Esophagus muscularis mucosa (tissue), 4 donors: ENCODE results near the gene CCND3. TPM values are rescaled to one million over a fixed set of nuclear protein-coding genes. Genes with fewer than 3 reads are reported as not detected.
A peak's percentile ranks its signal among the peaks of the same experiment; 100 is the strongest.

Experiments used
- DNase-seq: peaks from one replicate; pipeline ENCODE4 v3.0.0-alpha.2; 2017; ENCODE audit errors: extremely low spot score
- H3K27ac ChIP-seq, 4 donors: fragments of 200-600 bp; sonication (generic); replicated peaks in 1 of 4; 1 replicate in 3 of 4; 2 replicates in 1 of 4; pipeline ENCODE4 v1.5.1; 2016 to 2019; ENCODE audit warnings: mild to moderate bottlenecking in 1 of 4
- H3K27me3 ChIP-seq, 4 donors: fragments of 200-600 bp; sonication (generic); one replicate each; pipeline versions ENCODE4 v1.5.1 to v1.6.0; 2016 to 2019
- H3K36me3 ChIP-seq, 4 donors: fragments of 200-600 bp; sonication (generic); one replicate each; pipeline ENCODE4 v1.5.1; 2016 to 2019
- H3K4me1 ChIP-seq, 4 donors: fragments of 200-600 bp; sonication (generic); one replicate each; pipeline ENCODE4 v1.5.1; 2016 to 2019
- H3K4me3 ChIP-seq, 4 donors: fragments of 200-600 bp; sonication (generic); 1 replicate in 2 of 4; 2 replicates in 2 of 4; pipeline ENCODE4 v1.5.1; 2016 to 2019; ENCODE audit warnings: mild to moderate bottlenecking in 4 of 4, moderate library complexity in 1 of 4
- H3K9me3 ChIP-seq, 4 donors: fragments of 200-600 bp; sonication (generic); 1 replicate in 3 of 4; 2 replicates in 1 of 4; pipeline ENCODE4 v1.5.1; 2016 to 2019
- EP300 ChIP-seq: sonication (generic); formaldehyde crosslinking; IDR thresholded peaks from one replicate; pipeline ENCODE4 v1.6.1; 2017; ENCODE audit warnings: antibody characterized with exemption
- POLR2A ChIP-seq: fragments of 450-650 bp; IDR thresholded peaks from one replicate; pipeline ENCODE4 v1.6.1; 2017; ENCODE audit warnings: antibody characterized with exemption, moderate library complexity, mild to moderate bottlenecking, low read depth
- POLR2AphosphoS5 ChIP-seq, 2 donors: sonication (generic); formaldehyde crosslinking; IDR thresholded peaks; one replicate each; pipeline ENCODE4 v1.6.1; 2017; ENCODE audit warnings: antibody characterized with exemption in 2 of 2
- WGBS: methylation state at CpG from one replicate; pipeline ENCODE4 v1.1.5; 2018; 5-methylcytosine and 5-hydroxymethylcytosine counted together
- intact Hi-C: fragments of 100-400 bp; cut with DNase I; formaldehyde crosslinking; loops from one replicate; pipeline ENCODE4 v1.15.1; 2023
- total RNA-seq, 4 donors: library from RNA; depleted of rRNA; stranded (reverse); fragments of >200 nt; gene quantifications; one replicate each; pipeline versions ENCODE4 v1.1.0 to v1.2.1, GENCODE V29; 2016
- TF ChIP-seq, protein P1 (sequence below), 3 experiments: fragments of 200-600 bp in 2 of 3; fragments of 450-650 bp in 1 of 3; sonication (generic) in 2 of 3; IDR thresholded peaks; one replicate each; pipeline ENCODE4 v1.5.1; 2017 to 2019; ENCODE audit warnings: antibody characterized with exemption in 3 of 3, mild to moderate bottlenecking in 2 of 3, moderate library complexity in 1 of 3

The CCND3 gene
- total RNA-seq, 4 donors from 2014 or later, result 110 to 167 (median 133) TPM

DNA sequence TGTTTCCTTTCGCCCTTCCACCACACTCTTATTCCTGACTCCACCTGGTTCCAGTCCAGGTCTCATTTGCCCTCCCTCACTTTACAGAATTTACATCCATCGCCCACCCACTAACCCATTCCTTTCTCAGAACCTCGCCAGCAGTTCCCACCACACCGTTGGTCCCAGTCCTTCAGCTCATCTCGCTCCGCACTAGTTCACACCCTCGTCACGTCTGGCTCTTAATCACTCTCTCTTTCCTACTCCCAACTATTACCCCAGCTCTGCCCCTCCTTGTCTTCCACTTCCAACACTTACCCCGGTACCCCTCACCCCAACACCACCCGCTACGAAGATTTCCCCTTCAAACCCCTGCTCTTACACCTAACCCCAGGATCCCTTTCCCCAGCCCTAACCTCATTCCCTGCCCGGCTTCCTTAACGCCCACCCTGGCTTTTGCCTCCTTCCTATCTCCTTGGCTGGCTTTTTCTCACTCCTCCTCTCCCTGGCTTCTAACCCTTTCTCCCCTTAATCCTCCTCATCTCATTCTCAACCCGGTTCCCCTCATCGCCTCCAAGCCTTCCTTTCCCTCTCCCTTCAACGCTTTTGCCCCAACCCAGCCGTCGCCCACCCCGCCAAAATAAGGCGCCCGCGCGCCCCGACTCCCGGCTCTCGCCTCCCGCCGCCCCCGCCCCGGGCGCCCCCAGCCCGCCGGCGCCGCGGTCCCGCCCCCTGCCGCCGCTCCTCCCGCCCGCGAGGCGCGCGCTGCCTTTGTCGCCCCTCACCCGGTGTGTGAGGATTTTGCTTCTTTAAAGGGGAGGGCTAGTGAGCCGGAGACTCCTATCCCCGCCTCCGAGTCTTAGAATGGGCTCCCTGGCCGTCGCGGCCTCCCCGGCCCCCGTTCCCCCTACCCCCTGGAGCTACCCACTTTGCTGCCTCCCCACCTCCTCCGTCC lies 47.0 kb downstream of the CCND3 start:
- peaks cover 0 to 4% (median 0%) of the 10 kb centered on the region in 4 donors for H3K36me3 ChIP-seq
- no peaks in the 10 kb centered on the region for H3K27me3 ChIP-seq
- 2% methylated on average over 35 of the region's 56 CpGs for WGBS
- no peak for TF ChIP-seq EP300
- no peak for TF ChIP-seq POLR2A
- TF ChIP-seq, protein P1, sequence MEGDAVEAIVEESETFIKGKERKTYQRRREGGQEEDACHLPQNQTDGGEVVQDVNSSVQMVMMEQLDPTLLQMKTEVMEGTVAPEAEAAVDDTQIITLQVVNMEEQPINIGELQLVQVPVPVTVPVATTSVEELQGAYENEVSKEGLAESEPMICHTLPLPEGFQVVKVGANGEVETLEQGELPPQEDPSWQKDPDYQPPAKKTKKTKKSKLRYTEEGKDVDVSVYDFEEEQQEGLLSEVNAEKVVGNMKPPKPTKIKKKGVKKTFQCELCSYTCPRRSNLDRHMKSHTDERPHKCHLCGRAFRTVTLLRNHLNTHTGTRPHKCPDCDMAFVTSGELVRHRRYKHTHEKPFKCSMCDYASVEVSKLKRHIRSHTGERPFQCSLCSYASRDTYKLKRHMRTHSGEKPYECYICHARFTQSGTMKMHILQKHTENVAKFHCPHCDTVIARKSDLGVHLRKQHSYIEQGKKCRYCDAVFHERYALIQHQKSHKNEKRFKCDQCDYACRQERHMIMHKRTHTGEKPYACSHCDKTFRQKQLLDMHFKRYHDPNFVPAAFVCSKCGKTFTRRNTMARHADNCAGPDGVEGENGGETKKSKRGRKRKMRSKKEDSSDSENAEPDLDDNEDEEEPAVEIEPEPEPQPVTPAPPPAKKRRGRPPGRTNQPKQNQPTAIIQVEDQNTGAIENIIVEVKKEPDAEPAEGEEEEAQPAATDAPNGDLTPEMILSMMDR (IDR thresholded peaks at IDR 0.05), result no peak
- no peak for TF ChIP-seq POLR2AphosphoS5 (IDR thresholded peaks at IDR 0.05)
- DNase-seq, result no peak
- intact Hi-C loops, result no loop called here
- H3K27ac ChIP-seq, result peak overlapping the region; percentile 77 to 85 (median 80)
- no peaks in the 10 kb centered on the region for H3K9me3 ChIP-seq
- H3K4me1 ChIP-seq, result peaks cover 18 to 27% (median 24%) of the 10 kb centered on the region in 4 donors
- H3K4me3 ChIP-seq, result peak overlapping the region; percentile 69 to 83 (median 73)

GRCh38 chr6:41892921-41893564 lies 48.6 kb downstream of the CCND3 start:
- intact Hi-C loops, result no loop called here
- DNase-seq, result no peak
- no peak for TF ChIP-seq POLR2AphosphoS5 (IDR thresholded peaks at IDR 0.05)
- Histone ChIP-seq H3K4me3 (no peak overlapping the region), H3K4me1 (peaks cover 18 to 27% (median 24%) of the 10 kb centered on the region in 4 donors), H3K9me3 (no peaks in the 10 kb centered on the region), H3K36me3 (no peaks in the 10 kb centered on the region), H3K27me3 (no peaks in the 10 kb centered on the region), H3K27ac (no peak overlapping the region)
- WGBS, result 72% methylated on average over 4 of the region's 4 CpGs

DNA sequence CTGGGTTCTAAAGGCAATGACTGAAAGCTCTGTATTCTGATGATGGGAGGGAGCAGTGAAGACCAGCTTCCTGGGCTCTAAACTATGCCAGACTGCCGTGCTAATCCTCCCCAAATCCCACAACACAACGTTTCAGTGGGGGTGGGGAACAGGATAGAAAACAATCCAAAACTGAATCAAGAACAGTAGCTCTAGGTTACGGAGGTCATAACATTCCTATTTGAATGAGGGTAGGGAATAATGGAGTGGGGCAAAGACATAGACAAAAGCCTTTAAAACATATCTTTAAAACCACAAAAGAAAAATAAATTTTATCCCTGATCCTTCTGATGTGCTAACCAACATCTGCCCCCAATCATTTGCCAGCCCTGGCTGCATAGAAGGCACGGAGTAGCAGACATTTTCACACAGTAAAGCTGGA lies 54.3 kb downstream of the CCND3 start:
- H3K27me3 ChIP-seq, result no peaks in the 10 kb centered on the region
- H3K4me3 ChIP-seq, result no peak overlapping the region
- no peak for DNase-seq
- no peak overlapping the region for H3K27ac ChIP-seq
- 60% methylated on average over 4 of the region's 4 CpGs for WGBS
- no peaks in the 10 kb centered on the region for H3K9me3 ChIP-seq
- intact Hi-C loops, result no loop called here
- H3K36me3 ChIP-seq, result no peaks in the 10 kb centered on the region
- TF ChIP-seq, protein P1 (IDR thresholded peaks at IDR 0.05), result no peak
- TF ChIP-seq EP300, result no peak
- TF ChIP-seq POLR2AphosphoS5 (IDR thresholded peaks at IDR 0.05), result no peak
- no peak for TF ChIP-seq POLR2A
- no peaks in the 10 kb centered on the region for H3K4me1 ChIP-seq

- no peak overlapping the region for H3K4me3 ChIP-seq
- H3K36me3 ChIP-seq, result no peaks in the 10 kb centered on the region
- H3K27ac ChIP-seq, result no peak overlapping the region
- no peaks in the 10 kb centered on the region for H3K9me3 ChIP-seq
- 90% methylated on average over 1 of the region's 1 CpG for WGBS
- intact Hi-C loops, result no loop called here
- H3K4me1 ChIP-seq, result no peaks in the 10 kb centered on the region
- no peaks in the 10 kb centered on the region for H3K27me3 ChIP-seq
- TF ChIP-seq, protein P1 (IDR thresholded peaks at IDR 0.05), result no peak
- no peak for TF ChIP-seq POLR2A
- DNase-seq, result no peak
Observed at GRCh38 chr6:41885930-41886329, 55.7 kb downstream of the CCND3 start.

- Histone ChIP-seq H3K27ac (no peak overlapping the region), H3K9me3 (no peaks in the 10 kb centered on the region), H3K27me3 (no peaks in the 10 kb centered on the region), H3K4me1 (no peaks in the 10 kb centered on the region), H3K4me3 (no peak overlapping the region), H3K36me3 (no peaks in the 10 kb centered on the region)
- DNase-seq, result no peak
- WGBS, result 79% methylated on average over 5 of the region's 5 CpGs
- TF ChIP-seq POLR2AphosphoS5 (IDR thresholded peaks at IDR 0.05) (no peak), POLR2A (no peak), EP300 (no peak)
- TF ChIP-seq, protein P1 (IDR thresholded peaks at IDR 0.05), result no peak
- intact Hi-C loops, result no loop called here
Observed at GRCh38 chr6:41884957-41885356, 56.7 kb downstream of the CCND3 start.
